Smooth muscle cell (in vitro differentiated cells): ENCODE data around the gene RAI14. TPM values are rescaled to one million over a fixed set of nuclear protein-coding genes. Genes with fewer than 3 reads are reported as not detected.

Experiments used
- DNase-seq: peaks from one replicate; lab custom pipeline; 2025; ENCODE audit not compliant: unreplicated experiment; lab: John Stamatoyannopoulos, UW
- H2AFZ ChIP-seq: fragments of 200-600 bp; sonication (generic); 2 replicates; pipeline ENCODE4 v1.6.0; 2016; ENCODE audit warnings: antibody characterized with exemption, low read depth, mild to moderate bottlenecking
- H3F3A ChIP-seq: fragments of 200-600 bp; sonication (generic); 2 replicates; pipeline ENCODE4 v1.6.0; 2017; ENCODE audit warnings: antibody characterized with exemption, low read depth
- H3K27ac ChIP-seq: fragments of 200-600 bp; sonication (generic); 2 replicates; pipeline ENCODE4 v1.5.1; 2016; ENCODE audit warnings: low read depth, mild to moderate bottlenecking
- H3K27me3 ChIP-seq: fragments of 200-600 bp; sonication (generic); 2 replicates; pipeline ENCODE4 v1.6.1; 2016; ENCODE audit warnings: low read depth, mild to moderate bottlenecking
- H3K36me3 ChIP-seq: fragments of 200-600 bp; sonication (generic); 2 replicates; pipeline ENCODE4 v1.5.1; 2016; ENCODE audit warnings: low read depth
- H3K4me1 ChIP-seq: fragments of 200-600 bp; sonication (generic); 2 replicates; pipeline ENCODE4 v1.5.1; 2016; ENCODE audit warnings: low read depth
- H3K4me2 ChIP-seq: fragments of 200-600 bp; sonication (generic); 2 replicates; pipeline ENCODE4 v1.6.0; 2016; ENCODE audit warnings: mild to moderate bottlenecking
- H3K4me3 ChIP-seq: fragments of 200-600 bp; sonication (generic); 2 replicates; pipeline ENCODE4 v1.5.1; 2016; ENCODE audit warnings: mild to moderate bottlenecking
- H3K79me2 ChIP-seq: fragments of 200-600 bp; sonication (generic); 2 replicates; pipeline ENCODE4 v1.6.0; 2016; ENCODE audit warnings: low read depth, mild to moderate bottlenecking
- H3K9ac ChIP-seq: fragments of 200-600 bp; sonication (generic); 2 replicates; pipeline ENCODE4 v1.6.0; 2016; ENCODE audit warnings: low read depth
- H3K9me3 ChIP-seq: fragments of 200-600 bp; sonication (generic); replicated peaks from 2 replicates; pipeline ENCODE4 v1.5.1; 2016; ENCODE audit warnings: low read depth
- H4K20me1 ChIP-seq: fragments of 200-600 bp; sonication (generic); 2 replicates; pipeline ENCODE4 v1.6.0; 2016; ENCODE audit warnings: low read depth
- WGBS: methylation state at CpG from one replicate; pipeline ENCODE4 v1.1.7; 2016; ENCODE audit warnings: low lambda C conversion rate; 5-methylcytosine and 5-hydroxymethylcytosine counted together
- polyA plus RNA-seq: library from polyadenylated mRNA; unstranded; fragments of >200 nt; fragmentation: Nextera tagmentation; extraction: Ambion mirVana; gene quantifications from 2 replicates; pipeline ENCODE4 v1.2.1, GENCODE V29; 2016
- total RNA-seq: library from RNA; depleted of rRNA; stranded (reverse); fragments of >200 nt; gene quantifications from 2 replicates; pipeline ENCODE4 v1.2.3, GENCODE V29; 2014
- TF ChIP-seq, protein P1 (sequence below): fragments of 200-600 bp; sonication (generic); IDR thresholded peaks from 2 replicates; pipeline ENCODE4 v1.5.1; 2017; ENCODE audit warnings: borderline replicate concordance, mild to moderate bottlenecking, antibody characterized with exemption; ENCODE audit not compliant: insufficient read depth, poor library complexity, severe bottlenecking

The RAI14 gene
- total and polyA plus RNA-seq, 2 experiments from 2014 or later: 111 to 209 TPM

DNA sequence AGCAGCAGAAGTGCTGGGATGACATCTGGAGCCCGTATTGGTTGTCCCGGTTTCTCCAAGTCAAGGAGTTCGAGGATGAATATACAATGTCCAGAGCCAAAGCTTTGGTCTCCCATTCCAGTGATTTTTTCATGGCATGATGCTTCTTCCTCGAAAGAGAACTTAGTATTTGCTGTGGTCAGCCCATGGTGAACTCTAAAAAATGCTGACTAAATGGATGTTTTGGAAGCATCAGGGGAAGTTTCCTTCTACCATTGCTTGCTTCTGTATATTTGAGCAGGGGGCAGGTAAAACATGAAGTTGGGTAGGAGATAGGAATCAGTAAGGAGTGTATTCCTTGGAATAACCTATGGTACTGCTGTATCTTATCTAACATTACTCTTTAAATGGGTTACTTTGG, 191.4 kb downstream of the RAI14 start:
- Histone ChIP-seq H3K79me2 (no peaks in the 10 kb centered on the region), H4K20me1 (no peaks in the 10 kb centered on the region), H3K27ac (no peak overlapping the region), H3K9ac (no peak overlapping the region), H3F3A (no peaks in the 10 kb centered on the region), H3K4me2 (no peak overlapping the region), H3K36me3 (no peaks in the 10 kb centered on the region), H2AFZ (no peak overlapping the region), H3K4me3 (no peak overlapping the region), H3K9me3 (no peaks in the 10 kb centered on the region), H3K4me1 (no peaks in the 10 kb centered on the region), H3K27me3 (no peaks in the 10 kb centered on the region)
- 89% methylated on average over 4 of the region's 4 CpGs for WGBS
- no peak for DNase-seq
- TF ChIP-seq, protein P1, sequence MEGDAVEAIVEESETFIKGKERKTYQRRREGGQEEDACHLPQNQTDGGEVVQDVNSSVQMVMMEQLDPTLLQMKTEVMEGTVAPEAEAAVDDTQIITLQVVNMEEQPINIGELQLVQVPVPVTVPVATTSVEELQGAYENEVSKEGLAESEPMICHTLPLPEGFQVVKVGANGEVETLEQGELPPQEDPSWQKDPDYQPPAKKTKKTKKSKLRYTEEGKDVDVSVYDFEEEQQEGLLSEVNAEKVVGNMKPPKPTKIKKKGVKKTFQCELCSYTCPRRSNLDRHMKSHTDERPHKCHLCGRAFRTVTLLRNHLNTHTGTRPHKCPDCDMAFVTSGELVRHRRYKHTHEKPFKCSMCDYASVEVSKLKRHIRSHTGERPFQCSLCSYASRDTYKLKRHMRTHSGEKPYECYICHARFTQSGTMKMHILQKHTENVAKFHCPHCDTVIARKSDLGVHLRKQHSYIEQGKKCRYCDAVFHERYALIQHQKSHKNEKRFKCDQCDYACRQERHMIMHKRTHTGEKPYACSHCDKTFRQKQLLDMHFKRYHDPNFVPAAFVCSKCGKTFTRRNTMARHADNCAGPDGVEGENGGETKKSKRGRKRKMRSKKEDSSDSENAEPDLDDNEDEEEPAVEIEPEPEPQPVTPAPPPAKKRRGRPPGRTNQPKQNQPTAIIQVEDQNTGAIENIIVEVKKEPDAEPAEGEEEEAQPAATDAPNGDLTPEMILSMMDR: no peak

DNA sequence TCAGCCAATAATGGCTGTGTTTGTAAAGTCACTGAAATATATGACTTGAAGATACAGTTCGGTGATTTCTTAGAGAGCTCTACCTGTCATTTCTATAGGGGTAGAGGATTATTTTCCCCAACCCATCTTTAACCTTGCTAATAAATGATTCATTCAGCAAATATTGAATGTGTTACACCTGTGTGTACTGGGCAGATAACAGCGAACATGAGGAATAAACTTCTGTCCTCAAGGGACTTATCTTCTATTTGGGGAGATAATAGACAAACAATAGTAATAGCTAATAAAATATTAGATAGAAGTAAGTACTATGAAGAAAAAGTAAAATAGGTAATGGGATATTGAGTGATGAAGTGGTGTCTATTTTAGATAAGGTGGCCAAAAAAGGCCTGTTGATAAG, 192.1 kb downstream of the RAI14 start:
- H3K27ac ChIP-seq: no peak overlapping the region
- DNase-seq: no peak
- no peaks in the 10 kb centered on the region for H3K4me1 ChIP-seq
- H3K27me3 ChIP-seq: no peaks in the 10 kb centered on the region
- no peaks in the 10 kb centered on the region for H4K20me1 ChIP-seq
- H3K9me3 ChIP-seq: no peaks in the 10 kb centered on the region
- WGBS: 91% methylated on average over 2 of the region's 2 CpGs
- H3K4me3 ChIP-seq: no peak overlapping the region
- H3K9ac ChIP-seq: no peak overlapping the region
- TF ChIP-seq, protein P1: no peak
- no peaks in the 10 kb centered on the region for H3F3A ChIP-seq
- no peak overlapping the region for H2AFZ ChIP-seq
- H3K36me3 ChIP-seq: no peaks in the 10 kb centered on the region
- no peak overlapping the region for H3K4me2 ChIP-seq
- no peaks in the 10 kb centered on the region for H3K79me2 ChIP-seq

GRCh38 chr5:34849253-34849652, 193.1 kb downstream of the RAI14 start:
- Histone ChIP-seq H3K9me3 (no peaks in the 10 kb centered on the region), H4K20me1 (no peaks in the 10 kb centered on the region), H3K27me3 (no peaks in the 10 kb centered on the region), H3F3A (no peaks in the 10 kb centered on the region), H3K4me2 (no peak overlapping the region), H3K27ac (no peak overlapping the region), H3K4me3 (no peak overlapping the region), H3K9ac (no peak overlapping the region), H3K4me1 (no peaks in the 10 kb centered on the region), H2AFZ (no peak overlapping the region), H3K36me3 (no peaks in the 10 kb centered on the region), H3K79me2 (no peaks in the 10 kb centered on the region)
- TF ChIP-seq, protein P1: no peak
- no peak for DNase-seq
- 84% methylated on average over 3 of the region's 3 CpGs for WGBS

DNA sequence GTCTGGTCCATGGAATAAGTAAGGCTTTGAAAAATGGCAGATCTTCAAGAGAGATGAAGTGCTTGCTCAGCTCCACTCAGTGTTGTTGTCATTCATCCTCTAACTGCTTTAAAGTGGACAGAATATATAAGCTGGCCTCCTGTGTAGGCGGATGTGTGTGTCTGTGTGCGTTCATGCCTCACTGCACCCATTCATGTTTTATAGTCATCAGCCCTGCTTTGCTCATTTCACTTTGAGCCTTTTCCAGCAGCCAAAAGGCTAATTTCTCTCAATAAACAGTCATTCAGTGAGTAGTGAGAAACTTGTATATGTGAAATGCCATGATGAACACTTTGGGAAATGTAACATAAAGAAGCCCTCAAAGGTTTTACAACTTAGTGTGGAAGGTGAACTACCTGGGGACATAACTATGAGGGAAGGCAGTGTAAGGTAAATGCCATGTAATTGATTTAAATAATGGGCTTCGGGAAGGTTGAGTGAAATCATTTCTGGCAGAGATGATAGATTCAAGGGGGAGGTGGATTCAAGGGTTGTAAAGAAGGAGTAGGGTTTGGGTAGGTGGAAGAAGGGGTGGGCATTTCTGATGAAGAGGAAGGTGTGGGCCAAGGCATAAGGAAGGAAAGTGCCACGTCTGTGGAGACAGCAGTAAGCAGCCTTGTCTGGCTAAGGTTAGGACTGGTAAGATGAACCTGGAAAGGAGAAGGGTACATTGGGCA, 198.5 kb downstream of the RAI14 start:
- H3K4me2 ChIP-seq: no peak overlapping the region
- no peaks in the 10 kb centered on the region for H3F3A ChIP-seq
- DNase-seq: no peak
- TF ChIP-seq, protein P1: no peak
- H3K27me3 ChIP-seq: no peaks in the 10 kb centered on the region
- no peaks in the 10 kb centered on the region for H3K9me3 ChIP-seq
- H3K27ac ChIP-seq: no peak overlapping the region
- H3K4me1 ChIP-seq: no peaks in the 10 kb centered on the region
- H3K36me3 ChIP-seq: no peaks in the 10 kb centered on the region
- no peak overlapping the region for H2AFZ ChIP-seq
- WGBS: 67% methylated on average over 4 of the region's 4 CpGs
- H3K9ac ChIP-seq: no peak overlapping the region
- H4K20me1 ChIP-seq: no peaks in the 10 kb centered on the region
- no peak overlapping the region for H3K4me3 ChIP-seq
- no peaks in the 10 kb centered on the region for H3K79me2 ChIP-seq
